HAP-1 (cell line): ENCODE measurements around the gene UGT2B28.
"Not testable (repeated sequence)": the region's sequence is repeated elsewhere in the genome, so short reads cannot be mapped to it uniquely, and the experiment has no call there.

Experiments
- DNase-seq, 2 experiments: peaks; one replicate each; pipeline ENCODE4 v3.0.0-alpha.2; 2016 to 2020; ENCODE audit warnings: low spot score in 2 of 2
- H3K27me3 ChIP-seq: fragments of 250-450 bp; sonication (Bioruptor Pico); 2 replicates; pipeline ENCODE4 v1.5.1; 2020; ENCODE audit warnings: low read depth, mild to moderate bottlenecking, moderate library complexity
- H3K36me3 ChIP-seq: fragments of 250-450 bp; sonication (Bioruptor Pico); replicated peaks from 2 replicates; pipeline ENCODE4 v1.5.1; 2020; ENCODE audit warnings: mild to moderate bottlenecking
- H3K4me1 ChIP-seq: fragments of 250-450 bp; sonication (Bioruptor Pico); 2 replicates; pipeline ENCODE4 v1.5.1; 2020; ENCODE audit warnings: mild to moderate bottlenecking
- H3K4me3 ChIP-seq: fragments of 250-450 bp; sonication (Bioruptor Pico); 2 replicates; pipeline ENCODE4 v1.5.1; 2020; ENCODE audit warnings: mild to moderate bottlenecking, moderate library complexity
- H3K9me3 ChIP-seq: fragments of 250-450 bp; sonication (Bioruptor Pico); 2 replicates; pipeline ENCODE4 v1.5.1; 2020; ENCODE audit warnings: mild to moderate bottlenecking, moderate library complexity
- in situ Hi-C: fragments of 300-500 bp; cut with MboI; formaldehyde crosslinking; loops from 3 replicates; pipeline ENCODE4 v1.14.3; 2020; ENCODE audit warnings: low sequenced_read_pairs, inconsistent platforms, mixed read lengths

Gene UGT2B28

GRCh38 chr4:69280081-69280480, at the start of gene UGT2B28:
Gene UGT2B28 (plus strand): TSS chr4:69280475. CDS start chr4:69280501, 26 bp downstream.
- H3K4me1 ChIP-seq, H3K36me3 ChIP-seq, H3K27me3 ChIP-seq, H3K9me3 ChIP-seq, H3K4me3 ChIP-seq, in situ Hi-C loops, DNase-seq: not testable (repeated sequence)

DNA sequence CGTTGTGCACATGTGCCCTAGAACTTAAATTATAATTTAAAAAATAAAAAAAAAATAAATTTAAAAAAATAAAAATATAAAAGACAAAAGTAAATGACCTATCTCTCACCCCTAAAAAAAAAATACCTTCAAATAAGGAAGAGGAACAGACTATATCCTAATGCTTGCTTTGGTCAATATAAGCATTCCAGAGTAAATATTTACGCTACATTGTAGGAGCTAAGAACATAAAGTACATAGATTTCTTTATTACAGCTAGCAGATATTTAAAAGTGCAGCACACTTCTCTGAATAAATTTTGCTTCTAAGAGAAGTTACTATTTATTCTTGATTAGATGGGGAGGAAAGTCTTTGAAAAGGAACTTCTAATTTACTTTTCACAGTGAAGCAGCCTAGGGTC, 41.2 kb upstream of the UGT2B28 start:
- H3K4me3 ChIP-seq = no peak overlapping the region
- no peaks in the 10 kb centered on the region for H3K9me3 ChIP-seq
- in situ Hi-C loops = no loop called here
- no peak for DNase-seq
- H3K36me3 ChIP-seq = no peaks in the 10 kb centered on the region
- no peaks in the 10 kb centered on the region for H3K27me3 ChIP-seq
- no peaks in the 10 kb centered on the region for H3K4me1 ChIP-seq

DNA sequence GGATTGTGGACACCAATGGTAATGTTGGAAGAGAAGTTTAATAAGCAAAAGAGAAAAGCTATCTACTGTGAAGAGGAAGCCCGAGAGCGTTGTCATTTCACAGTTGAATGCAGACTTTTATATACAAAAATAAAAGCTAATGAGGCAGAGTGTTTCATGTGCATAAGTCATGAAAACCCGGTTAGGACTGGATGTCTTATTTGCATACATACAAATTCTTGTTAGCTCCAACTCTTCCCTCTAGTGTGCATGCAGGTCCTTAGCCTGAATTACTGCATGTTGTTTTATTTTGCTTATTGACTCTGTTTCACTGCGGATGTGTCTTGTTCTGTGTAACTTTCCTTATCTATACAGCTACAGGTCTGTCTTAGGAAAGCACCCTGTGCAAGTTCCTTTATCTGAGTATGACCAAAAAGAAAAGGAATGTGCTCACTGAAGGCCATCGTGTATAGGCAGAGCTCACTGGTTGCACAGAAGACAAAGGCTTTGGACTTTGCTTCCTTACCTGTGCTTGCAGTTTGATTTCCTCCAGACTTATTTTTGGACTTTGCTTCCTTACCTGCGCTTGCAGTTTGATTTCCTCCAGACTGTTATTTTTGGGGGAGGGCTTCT, 40.6 kb upstream of the UGT2B28 start:
- Histone ChIP-seq H3K4me1 (no peaks in the 10 kb centered on the region), H3K4me3 (no peak overlapping the region), H3K27me3 (no peaks in the 10 kb centered on the region), H3K36me3 (no peaks in the 10 kb centered on the region), H3K9me3 (no peaks in the 10 kb centered on the region)
- DNase-seq = no peak
- in situ Hi-C loops = no loop called here

- H3K9me3 ChIP-seq, in situ Hi-C loops, H3K4me3 ChIP-seq, DNase-seq, H3K27me3 ChIP-seq, H3K4me1 ChIP-seq, H3K36me3 ChIP-seq: not testable (repeated sequence)
These were observed 39.5 kb upstream of the UGT2B28 start for GRCh38 chr4:69240787-69241186.

- H3K36me3 ChIP-seq, in situ Hi-C loops, DNase-seq, H3K4me3 ChIP-seq, H3K4me1 ChIP-seq, H3K27me3 ChIP-seq, H3K9me3 ChIP-seq: not testable (repeated sequence)
These were observed 38.5 kb upstream of the UGT2B28 start for GRCh38 chr4:69241746-69242145.

DNA sequence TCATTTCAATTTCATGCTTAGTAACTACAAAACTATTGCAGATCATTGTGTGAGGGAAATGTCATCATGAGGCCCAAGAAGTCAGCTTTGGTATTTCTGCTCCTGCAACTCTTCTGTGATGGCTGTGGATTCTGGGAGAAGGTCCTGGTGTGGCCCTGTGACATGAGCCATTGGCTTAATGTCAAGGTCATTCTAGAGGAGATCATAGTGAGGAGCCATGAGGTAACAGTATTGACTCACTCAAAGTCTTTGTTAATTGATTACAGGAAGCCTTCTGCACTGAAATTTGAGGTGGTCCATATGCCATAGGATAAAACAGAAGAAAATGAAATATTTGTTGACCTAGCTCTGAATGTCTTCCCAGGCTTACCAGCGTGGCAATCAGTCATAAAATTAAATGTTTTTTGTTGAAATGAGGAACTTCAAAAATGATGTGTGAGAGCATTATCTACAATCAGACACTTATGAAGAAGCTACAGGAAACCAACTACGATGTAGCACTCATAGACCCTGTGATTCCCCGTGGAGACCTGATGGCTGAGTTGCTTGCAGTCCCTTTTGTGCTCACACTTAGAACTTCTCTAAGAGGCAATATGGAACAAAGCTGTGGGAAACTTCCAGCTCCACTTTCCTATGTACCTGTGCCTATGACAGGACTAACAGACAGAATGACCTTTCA, 37.6 kb upstream of the UGT2B28 start:
- H3K4me1 ChIP-seq, H3K4me3 ChIP-seq, H3K9me3 ChIP-seq, DNase-seq, H3K27me3 ChIP-seq, in situ Hi-C loops, H3K36me3 ChIP-seq: not testable (repeated sequence)

DNA sequence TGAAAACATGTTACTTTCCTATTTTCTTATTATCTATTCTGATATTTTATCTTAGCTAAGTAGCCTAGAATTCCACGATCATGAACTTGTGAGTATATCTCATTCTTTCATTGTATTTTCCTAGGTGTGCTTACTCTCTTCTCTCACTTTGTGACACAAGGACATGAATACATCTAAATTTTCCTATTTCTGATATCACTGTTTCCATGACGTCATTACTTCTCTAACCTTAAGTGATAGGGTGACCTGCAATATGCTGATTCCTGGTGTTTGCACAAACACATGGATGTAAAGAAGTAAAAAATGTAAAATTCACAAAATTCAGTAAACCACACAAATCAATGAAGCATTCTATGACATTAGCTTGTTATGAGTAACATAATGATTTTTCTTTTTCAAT, 29.4 kb upstream of the UGT2B28 start:
- H3K36me3 ChIP-seq, H3K4me3 ChIP-seq, H3K27me3 ChIP-seq, DNase-seq, in situ Hi-C loops, H3K4me1 ChIP-seq, H3K9me3 ChIP-seq: not testable (repeated sequence)

DNA sequence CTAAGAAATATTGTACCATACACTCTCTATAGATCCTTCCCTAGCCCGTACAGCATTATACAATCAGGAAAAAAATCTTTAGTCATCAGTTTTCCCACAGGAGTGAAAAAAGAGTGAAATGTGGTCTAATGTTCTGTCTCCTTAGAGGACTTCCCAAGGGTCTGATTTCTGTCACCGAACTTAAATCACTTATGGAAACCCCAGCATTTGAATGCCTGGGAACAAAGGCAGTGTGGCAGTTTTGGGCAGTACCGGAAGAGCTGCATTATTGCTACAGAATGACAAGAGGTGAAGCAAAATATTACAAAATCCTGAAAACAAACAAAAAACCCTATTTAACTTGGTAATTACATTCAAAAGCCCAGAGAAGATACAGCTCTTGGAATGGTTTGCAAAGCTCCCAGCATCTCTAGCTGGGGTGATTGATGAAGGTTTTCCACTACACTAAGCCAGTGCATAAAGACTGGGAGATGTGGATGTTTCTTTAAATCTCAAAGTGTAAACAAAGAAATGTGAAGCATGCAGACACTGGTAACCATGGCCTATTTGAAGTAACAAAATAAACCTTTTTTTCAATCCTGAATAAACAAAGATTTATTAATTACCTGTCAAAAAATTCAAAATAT, 27.0 kb upstream of the UGT2B28 start:
- H3K4me3 ChIP-seq, H3K27me3 ChIP-seq, DNase-seq, in situ Hi-C loops, H3K4me1 ChIP-seq, H3K9me3 ChIP-seq, H3K36me3 ChIP-seq: not testable (repeated sequence)

DNA sequence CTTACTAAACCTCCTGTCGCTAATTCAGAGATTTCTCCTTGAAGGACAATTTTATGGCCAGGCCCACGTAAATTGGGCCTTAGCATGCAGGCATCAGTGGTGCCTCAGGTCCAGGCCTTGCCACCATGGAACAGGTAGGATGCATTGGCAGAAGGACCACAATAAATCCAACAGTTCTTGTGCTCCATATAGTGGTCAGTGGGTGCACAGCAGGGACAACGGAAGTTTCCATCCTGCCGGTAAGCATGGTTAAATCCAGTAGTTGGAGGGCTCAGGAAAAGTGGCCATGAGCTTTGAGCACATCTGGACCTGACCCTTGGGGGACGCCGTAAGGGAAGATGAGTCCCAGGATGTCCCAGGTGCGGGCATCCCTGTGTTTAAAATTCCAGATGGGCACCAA, 11.7 kb upstream of the UGT2B28 start:
- in situ Hi-C loops, DNase-seq: not testable (repeated sequence)

GRCh38 chr4:69296356-69296755, 16.1 kb downstream of the UGT2B28 start:
- in situ Hi-C loops, DNase-seq, H3K36me3 ChIP-seq, H3K9me3 ChIP-seq, H3K27me3 ChIP-seq, H3K4me1 ChIP-seq, H3K4me3 ChIP-seq: not testable (repeated sequence)

More for the DNA sequence above, 11.7 kb upstream of the UGT2B28 start:
- not testable (repeated sequence) for H3K4me1 ChIP-seq, H3K27me3 ChIP-seq, H3K9me3 ChIP-seq, H3K4me3 ChIP-seq, H3K36me3 ChIP-seq

GRCh38 chr4:69308426-69309033, 28.3 kb downstream of the UGT2B28 start:
- H3K27me3 ChIP-seq, in situ Hi-C loops, H3K36me3 ChIP-seq, H3K4me1 ChIP-seq, H3K4me3 ChIP-seq, DNase-seq, H3K9me3 ChIP-seq: not testable (repeated sequence)

- in situ Hi-C loops, H3K27me3 ChIP-seq, H3K36me3 ChIP-seq, H3K4me1 ChIP-seq, H3K9me3 ChIP-seq, DNase-seq, H3K4me3 ChIP-seq: not testable (repeated sequence)
These were observed 29.3 kb downstream of the UGT2B28 start for GRCh38 chr4:69309549-69310076.

GRCh38 chr4:69310262-69310661, 30.0 kb downstream of the UGT2B28 start:
- H3K4me3 ChIP-seq, H3K4me1 ChIP-seq, DNase-seq, in situ Hi-C loops, H3K27me3 ChIP-seq, H3K36me3 ChIP-seq, H3K9me3 ChIP-seq: not testable (repeated sequence)

DNA sequence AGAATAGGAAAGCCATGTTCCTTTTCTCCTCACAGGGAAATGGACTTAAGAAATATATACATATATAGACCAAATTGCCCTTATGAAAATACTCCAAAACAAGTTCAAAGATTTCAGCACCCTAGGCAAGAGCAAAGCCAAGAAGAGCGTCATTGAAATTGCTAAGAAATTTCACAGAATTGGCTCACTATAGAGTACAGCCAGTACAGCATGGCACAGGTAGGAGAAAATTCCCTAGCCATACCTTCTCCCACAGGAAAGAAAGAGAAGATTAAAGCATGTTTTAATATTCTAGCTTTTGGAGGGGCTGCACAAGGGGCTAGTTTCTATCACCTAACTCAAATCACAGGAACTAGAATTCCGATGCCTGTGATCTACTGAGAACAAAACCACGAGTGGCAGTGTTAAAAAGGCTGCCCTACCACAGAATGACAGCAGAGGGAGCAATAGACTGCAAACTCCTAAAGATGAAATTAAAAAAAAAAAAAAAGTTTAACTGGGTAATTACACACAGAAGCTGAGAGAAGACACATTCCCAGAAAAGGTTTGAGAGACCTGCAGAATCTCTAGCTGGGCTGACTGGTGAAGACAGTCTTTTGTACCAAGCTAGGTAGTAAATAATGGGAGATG, 37.5 kb downstream of the UGT2B28 start:
- H3K9me3 ChIP-seq, in situ Hi-C loops, H3K27me3 ChIP-seq, H3K36me3 ChIP-seq, H3K4me3 ChIP-seq, H3K4me1 ChIP-seq: not testable (repeated sequence)
- DNase-seq = peak; percentile 3 to 61
